Measurements from ENCODE around the gene TDRD12.
"Not testable (repeated sequence)": the region's sequence is repeated elsewhere in the genome, so short reads cannot be mapped to it uniquely, and the experiment has no call there.

TDRD12 gene

DNA sequence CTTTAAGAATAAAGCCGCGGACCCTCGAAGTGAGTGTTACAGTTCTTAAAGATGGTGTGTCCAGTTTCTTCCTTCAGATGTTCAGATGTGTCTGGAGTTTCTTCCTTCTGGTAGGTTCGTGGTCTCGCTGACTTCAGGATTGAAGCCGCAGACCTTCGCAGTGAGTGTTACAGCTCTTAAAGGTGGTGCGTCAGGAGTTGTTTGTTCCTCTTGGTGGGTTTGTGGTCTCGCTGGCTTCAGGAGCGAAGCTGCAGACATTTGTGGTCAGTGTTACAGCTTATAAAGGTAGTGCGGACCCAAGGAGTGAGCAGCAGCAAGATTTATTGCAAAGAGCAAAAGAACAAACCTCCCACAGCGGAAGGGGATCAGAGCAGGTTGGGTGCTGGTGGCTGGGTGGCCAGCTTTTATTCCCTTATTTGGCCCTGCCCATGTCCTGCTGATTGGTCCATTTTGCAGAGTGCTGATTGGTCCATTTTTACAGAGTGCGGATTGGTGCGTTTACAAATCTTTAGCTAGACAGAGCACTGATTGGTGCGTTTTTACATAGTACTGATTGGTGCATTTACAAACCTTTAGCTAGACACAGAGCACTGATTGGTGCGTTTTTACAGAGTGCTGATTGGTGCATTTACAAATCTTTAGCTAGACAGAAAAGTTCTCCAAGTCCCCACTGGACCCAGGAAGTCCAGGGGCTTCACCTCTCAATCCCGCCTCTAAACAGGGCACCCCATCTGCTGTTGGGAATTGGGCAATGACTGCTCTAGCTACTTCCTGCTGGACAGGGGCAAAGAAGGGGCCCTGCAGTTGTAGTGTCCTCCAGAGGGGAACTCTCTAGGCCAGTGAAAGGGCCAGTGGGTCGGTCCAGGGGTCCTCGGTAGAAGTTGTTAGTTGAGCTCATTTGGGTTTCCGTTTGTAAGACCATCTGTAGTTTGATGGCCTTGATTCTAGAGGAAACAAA, 26.1 kb upstream of the TDRD12 start:
- peaks cover 11% of the 10 kb centered on the region for H3K4me1 ChIP-seq (ENCODE audit: control insufficient read depth, insufficient read depth, low read depth, low read length)
- H2BK12ac ChIP-seq (ENCODE audit: low read length in 2 of 2); H2AK5ac ChIP-seq (ENCODE audit: low read length, severe bottlenecking); DNase-seq; H3K23ac ChIP-seq (ENCODE audit: low read length in 2 of 2); H3K9me3 ChIP-seq (ENCODE audit: control insufficient read depth, low read length); H3K4ac ChIP-seq (ENCODE audit: low read depth in 1 of 2, low read length in 2 of 2); H4K8ac ChIP-seq (ENCODE audit: low read length); H2BK120ac ChIP-seq (ENCODE audit: low read depth, low read length); H3K27ac ChIP-seq (ENCODE audit: low read length, poor library complexity, severe bottlenecking); H3K27me3 ChIP-seq (ENCODE audit: control insufficient read depth in 1 of 2, insufficient read depth in 1 of 2, low read length in 2 of 2); H2BK15ac ChIP-seq (ENCODE audit: low read depth, poor library complexity, severe bottlenecking); H2AFZ ChIP-seq (ENCODE audit: low read depth, low read length); H3K18ac ChIP-seq (ENCODE audit: low read depth in 1 of 2, low read length in 2 of 2); H2BK5ac ChIP-seq (ENCODE audit: low read depth, low read length, poor library complexity, severe bottlenecking); H4K91ac ChIP-seq (ENCODE audit: low read length); H3K4me2 ChIP-seq (ENCODE audit: low read length, poor library complexity, severe bottlenecking); H3K14ac ChIP-seq (ENCODE audit: low read length in 2 of 2): not testable (repeated sequence)
- H3K36me3 ChIP-seq (ENCODE audit: control insufficient read depth in 1 of 2, insufficient read depth in 2 of 2, low read depth in 1 of 2, low read length in 2 of 2) = peaks cover 5 to 12% of the 10 kb centered on the region in 2 experiments
- 93% methylated on average over 20 of the region's 20 CpGs for WGBS
- peak overlapping the region in 1 of 2 experiments; percentile 85 for H3K4me3 ChIP-seq (ENCODE audit: insufficient read depth in 1 of 2, low read depth in 1 of 2, low read length in 2 of 2)
- H3K9ac ChIP-seq (ENCODE audit: low read length) = peak overlapping the region; percentile 90
- peaks cover 14% of the 10 kb centered on the region for H3K79me1 ChIP-seq (replicated peaks; ENCODE audit: low read length, poor library complexity, severe bottlenecking)

DNA sequence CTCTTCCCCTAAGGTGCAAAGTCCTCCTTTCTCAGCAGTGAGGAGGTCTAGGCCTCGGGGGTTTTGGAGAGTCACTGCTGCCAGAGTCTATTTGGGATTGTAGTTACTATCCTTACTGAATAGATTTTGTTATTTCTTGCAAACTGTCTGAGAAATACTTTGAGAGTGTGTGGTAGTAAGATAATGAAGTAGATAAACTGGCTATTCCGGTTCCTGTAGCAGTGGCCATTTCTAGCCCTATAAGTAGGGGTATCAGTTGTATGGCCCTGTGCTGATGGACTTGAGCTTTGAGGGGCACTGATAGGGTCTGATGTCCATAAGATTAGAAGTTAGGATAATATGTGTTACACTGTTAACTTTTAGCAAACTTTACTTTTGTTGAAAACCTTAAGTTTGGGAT, 25.3 kb upstream of the TDRD12 start:
- H2AK5ac ChIP-seq (ENCODE audit: low read length, severe bottlenecking); H2BK5ac ChIP-seq (ENCODE audit: low read depth, low read length, poor library complexity, severe bottlenecking); H3K23ac ChIP-seq (ENCODE audit: low read length in 2 of 2); H3K27me3 ChIP-seq (ENCODE audit: control insufficient read depth in 1 of 2, insufficient read depth in 1 of 2, low read length in 2 of 2); H4K8ac ChIP-seq (ENCODE audit: low read length); H2BK12ac ChIP-seq (ENCODE audit: low read length in 2 of 2); H3K18ac ChIP-seq (ENCODE audit: low read depth in 1 of 2, low read length in 2 of 2); H4K91ac ChIP-seq (ENCODE audit: low read length); H3K27ac ChIP-seq (ENCODE audit: low read length, poor library complexity, severe bottlenecking); H3K9ac ChIP-seq (ENCODE audit: low read length); H2BK15ac ChIP-seq (ENCODE audit: low read depth, poor library complexity, severe bottlenecking); DNase-seq; H3K4ac ChIP-seq (ENCODE audit: low read depth in 1 of 2, low read length in 2 of 2); H3K4me2 ChIP-seq (ENCODE audit: low read length, poor library complexity, severe bottlenecking); H2AFZ ChIP-seq (ENCODE audit: low read depth, low read length); H3K9me3 ChIP-seq (ENCODE audit: control insufficient read depth, low read length); H2BK120ac ChIP-seq (ENCODE audit: low read depth, low read length); H3K14ac ChIP-seq (ENCODE audit: low read length in 2 of 2): not testable (repeated sequence)
- peak overlapping the region in 1 of 2 experiments; percentile 85 for H3K4me3 ChIP-seq (ENCODE audit: insufficient read depth in 1 of 2, low read depth in 1 of 2, low read length in 2 of 2)
- 99% methylated on average over 2 of the region's 2 CpGs for WGBS
- H3K79me1 ChIP-seq (replicated peaks; ENCODE audit: low read length, poor library complexity, severe bottlenecking) = peaks cover 16% of the 10 kb centered on the region
- H3K36me3 ChIP-seq (ENCODE audit: control insufficient read depth in 1 of 2, insufficient read depth in 2 of 2, low read depth in 1 of 2, low read length in 2 of 2) = peaks cover 8 to 18% of the 10 kb centered on the region in 2 experiments
- peaks cover 11% of the 10 kb centered on the region for H3K4me1 ChIP-seq (ENCODE audit: control insufficient read depth, insufficient read depth, low read depth, low read length)

DNA sequence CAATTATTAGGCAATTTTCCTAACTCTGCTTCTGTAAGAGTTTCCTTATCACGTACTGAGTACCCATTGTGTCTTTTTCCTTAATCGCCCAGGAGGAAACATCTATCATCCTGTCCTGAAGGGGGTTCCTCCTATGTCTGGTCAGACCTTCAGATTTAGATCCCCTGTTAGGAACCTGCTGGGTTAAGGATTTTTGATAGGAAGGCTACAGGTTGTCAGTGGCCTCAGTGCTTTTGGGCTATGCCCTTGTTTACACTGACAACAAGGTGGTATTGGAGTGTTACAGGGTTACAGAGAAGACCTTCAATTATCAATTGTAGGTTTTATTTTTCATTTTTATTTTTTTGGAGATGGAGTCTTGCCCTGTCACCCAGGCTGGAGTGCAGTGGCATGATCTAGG, 24.7 kb upstream of the TDRD12 start:
- not testable (repeated sequence) for H4K8ac ChIP-seq (ENCODE audit: low read length); H3K4me2 ChIP-seq (ENCODE audit: low read length, poor library complexity, severe bottlenecking); H3K23ac ChIP-seq (ENCODE audit: low read length in 2 of 2); DNase-seq; H3K9me3 ChIP-seq (ENCODE audit: control insufficient read depth, low read length); H3K4me1 ChIP-seq (ENCODE audit: control insufficient read depth, insufficient read depth, low read depth, low read length); H2AK5ac ChIP-seq (ENCODE audit: low read length, severe bottlenecking); H3K18ac ChIP-seq (ENCODE audit: low read depth in 1 of 2, low read length in 2 of 2); H2BK12ac ChIP-seq (ENCODE audit: low read length in 2 of 2); H3K27me3 ChIP-seq (ENCODE audit: control insufficient read depth in 1 of 2, insufficient read depth in 1 of 2, low read length in 2 of 2); H3K14ac ChIP-seq (ENCODE audit: low read length in 2 of 2); H2AFZ ChIP-seq (ENCODE audit: low read depth, low read length); H2BK15ac ChIP-seq (ENCODE audit: low read depth, poor library complexity, severe bottlenecking); H2BK5ac ChIP-seq (ENCODE audit: low read depth, low read length, poor library complexity, severe bottlenecking); H3K4me3 ChIP-seq (ENCODE audit: insufficient read depth in 1 of 2, low read depth in 1 of 2, low read length in 2 of 2); H2BK120ac ChIP-seq (ENCODE audit: low read depth, low read length); H4K91ac ChIP-seq (ENCODE audit: low read length); H3K9ac ChIP-seq (ENCODE audit: low read length); H3K27ac ChIP-seq (ENCODE audit: low read length, poor library complexity, severe bottlenecking); H3K4ac ChIP-seq (ENCODE audit: low read depth in 1 of 2, low read length in 2 of 2)
- Histone ChIP-seq H3K36me3 (ENCODE audit: control insufficient read depth in 1 of 2, insufficient read depth in 2 of 2, low read depth in 1 of 2, low read length in 2 of 2) (peaks cover 9 to 23% of the 10 kb centered on the region in 2 experiments), H3K79me1 (replicated peaks; ENCODE audit: low read length, poor library complexity, severe bottlenecking) (peaks cover 16% of the 10 kb centered on the region)
- WGBS = 91% methylated on average over 2 of the region's 2 CpGs

DNA sequence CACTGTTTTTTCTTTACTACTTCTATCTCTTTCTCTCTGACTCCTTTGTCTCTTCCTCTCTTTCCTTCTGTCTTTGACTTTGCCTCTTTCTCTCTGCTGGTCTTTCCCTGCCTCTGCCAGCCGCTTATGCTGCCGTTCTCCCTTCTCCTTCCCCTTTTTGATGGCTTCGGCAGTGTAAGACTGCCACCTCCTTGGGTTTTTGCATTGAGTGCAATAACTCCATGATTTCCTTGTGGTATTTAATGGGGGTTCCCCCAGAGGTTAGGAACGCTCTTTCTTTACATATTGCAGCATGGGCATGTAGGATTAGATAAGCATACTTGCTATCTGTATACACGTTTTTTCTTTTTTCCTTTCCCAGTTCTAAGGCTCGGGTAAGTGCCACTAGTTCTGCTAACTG, 24.1 kb upstream of the TDRD12 start:
- not testable (repeated sequence) for DNase-seq; H3K4me3 ChIP-seq (ENCODE audit: insufficient read depth in 1 of 2, low read depth in 1 of 2, low read length in 2 of 2); H3K9ac ChIP-seq (ENCODE audit: low read length); H3K4ac ChIP-seq (ENCODE audit: low read depth in 1 of 2, low read length in 2 of 2); H2BK5ac ChIP-seq (ENCODE audit: low read depth, low read length, poor library complexity, severe bottlenecking); H3K4me1 ChIP-seq (ENCODE audit: control insufficient read depth, insufficient read depth, low read depth, low read length); H3K18ac ChIP-seq (ENCODE audit: low read depth in 1 of 2, low read length in 2 of 2); H2AFZ ChIP-seq (ENCODE audit: low read depth, low read length); H3K27ac ChIP-seq (ENCODE audit: low read length, poor library complexity, severe bottlenecking); H2AK5ac ChIP-seq (ENCODE audit: low read length, severe bottlenecking); H2BK12ac ChIP-seq (ENCODE audit: low read length in 2 of 2); H3K4me2 ChIP-seq (ENCODE audit: low read length, poor library complexity, severe bottlenecking); H3K9me3 ChIP-seq (ENCODE audit: control insufficient read depth, low read length); H3K23ac ChIP-seq (ENCODE audit: low read length in 2 of 2); H3K14ac ChIP-seq (ENCODE audit: low read length in 2 of 2); H2BK120ac ChIP-seq (ENCODE audit: low read depth, low read length); H2BK15ac ChIP-seq (ENCODE audit: low read depth, poor library complexity, severe bottlenecking); H4K8ac ChIP-seq (ENCODE audit: low read length); H4K91ac ChIP-seq (ENCODE audit: low read length); H3K27me3 ChIP-seq (ENCODE audit: control insufficient read depth in 1 of 2, insufficient read depth in 1 of 2, low read length in 2 of 2)
- WGBS = 100% methylated on average over 4 of the region's 6 CpGs
- peaks cover 17% of the 10 kb centered on the region for H3K79me1 ChIP-seq (replicated peaks; ENCODE audit: low read length, poor library complexity, severe bottlenecking)
- peaks cover 9 to 26% of the 10 kb centered on the region in 2 experiments for H3K36me3 ChIP-seq (ENCODE audit: control insufficient read depth in 1 of 2, insufficient read depth in 2 of 2, low read depth in 1 of 2, low read length in 2 of 2)

Data from mesenchymal stem cell (in vitro differentiated cells and primary cell).